Measurements from ENCODE around the gene FADD. TPM values are rescaled to one million over a fixed set of nuclear protein-coding genes. Genes with fewer than 3 reads are reported as not detected.

Gene FADD
- total RNA-seq, 1 experiment from 2014 or later = 91.0 TPM

- no peak for DNase-seq
- no peaks in the 10 kb centered on the region for H3K27me3 ChIP-seq
- no peaks in the 10 kb centered on the region for H3K36me3 ChIP-seq
- no peak overlapping the region for H3K4me3 ChIP-seq
- no peaks in the 10 kb centered on the region for H3K9me3 ChIP-seq
Observed at GRCh38 chr11:70174547-70175235, 28.4 kb upstream of the FADD start.

GRCh38 chr11:70175236-70175698, 27.8 kb upstream of the FADD start:
- Histone ChIP-seq H3K36me3 (no peaks in the 10 kb centered on the region), H3K27me3 (no peaks in the 10 kb centered on the region), H3K4me3 (no peak overlapping the region), H3K9me3 (no peaks in the 10 kb centered on the region)
- no peak for DNase-seq

- no peaks in the 10 kb centered on the region for H3K36me3 ChIP-seq
- no peaks in the 10 kb centered on the region for H3K27me3 ChIP-seq
- DNase-seq = peak; percentile 35
- no peak overlapping the region for H3K4me3 ChIP-seq
- no peaks in the 10 kb centered on the region for H3K9me3 ChIP-seq
Observed at GRCh38 chr11:70176940-70177689, 26.0 kb upstream of the FADD start.

GRCh38 chr11:70180906-70181305, 22.2 kb upstream of the FADD start:
- no peaks in the 10 kb centered on the region for H3K36me3 ChIP-seq
- DNase-seq = no peak

GRCh38 chr11:70182266-70182665, 20.8 kb upstream of the FADD start:
- no peak for DNase-seq
- Histone ChIP-seq H3K9me3 (no peaks in the 10 kb centered on the region), H3K27me3 (no peaks in the 10 kb centered on the region)

More at GRCh38 chr11:70180906-70181305, 22.2 kb upstream of the FADD start:
- Histone ChIP-seq H3K27me3 (no peaks in the 10 kb centered on the region), H3K4me3 (no peak overlapping the region), H3K9me3 (no peaks in the 10 kb centered on the region)

GRCh38 chr11:70183032-70183431, 20.1 kb upstream of the FADD start:
- H3K4me3 ChIP-seq = no peak overlapping the region
- no peaks in the 10 kb centered on the region for H3K36me3 ChIP-seq
- DNase-seq = no peak
- H3K9me3 ChIP-seq = no peaks in the 10 kb centered on the region
- no peaks in the 10 kb centered on the region for H3K27me3 ChIP-seq

More at GRCh38 chr11:70182266-70182665, 20.8 kb upstream of the FADD start:
- Histone ChIP-seq H3K36me3 (no peaks in the 10 kb centered on the region), H3K4me3 (no peak overlapping the region)

GRCh38 chr11:70183483-70184176, 19.5 kb upstream of the FADD start:
- H3K4me3 ChIP-seq = no peak overlapping the region
- H3K36me3 ChIP-seq = no peaks in the 10 kb centered on the region
- H3K9me3 ChIP-seq = no peaks in the 10 kb centered on the region
- DNase-seq = no peak
- no peaks in the 10 kb centered on the region for H3K27me3 ChIP-seq

GRCh38 chr11:70184396-70184795, 18.7 kb upstream of the FADD start:
- H3K4me3 ChIP-seq = no peak overlapping the region
- H3K9me3 ChIP-seq = no peaks in the 10 kb centered on the region
- no peaks in the 10 kb centered on the region for H3K27me3 ChIP-seq
- no peaks in the 10 kb centered on the region for H3K36me3 ChIP-seq
- no peak for DNase-seq

- H3K36me3 ChIP-seq = no peaks in the 10 kb centered on the region
- no peak for DNase-seq
Observed at GRCh38 chr11:70185348-70186055, 17.6 kb upstream of the FADD start.

GRCh38 chr11:70186420-70186819, 16.7 kb upstream of the FADD start:
- no peaks in the 10 kb centered on the region for H3K27me3 ChIP-seq
- H3K4me3 ChIP-seq = no peak overlapping the region
- no peaks in the 10 kb centered on the region for H3K36me3 ChIP-seq
- no peak for DNase-seq
- H3K9me3 ChIP-seq = no peaks in the 10 kb centered on the region

More at GRCh38 chr11:70185348-70186055, 17.6 kb upstream of the FADD start:
- Histone ChIP-seq H3K4me3 (no peak overlapping the region), H3K9me3 (no peaks in the 10 kb centered on the region), H3K27me3 (no peaks in the 10 kb centered on the region)

- Histone ChIP-seq H3K27me3 (no peaks in the 10 kb centered on the region), H3K36me3 (no peaks in the 10 kb centered on the region), H3K4me3 (no peak overlapping the region), H3K9me3 (no peaks in the 10 kb centered on the region)
- DNase-seq = no peak
Observed at GRCh38 chr11:70186936-70187335, 16.2 kb upstream of the FADD start.

GRCh38 chr11:70187771-70188170, 15.3 kb upstream of the FADD start:
- Histone ChIP-seq H3K9me3 (no peaks in the 10 kb centered on the region), H3K36me3 (no peaks in the 10 kb centered on the region), H3K27me3 (no peaks in the 10 kb centered on the region), H3K4me3 (no peak overlapping the region)
- DNase-seq = no peak

GRCh38 chr11:70189622-70190021, 13.5 kb upstream of the FADD start:
- Histone ChIP-seq H3K9me3 (no peaks in the 10 kb centered on the region), H3K27me3 (no peaks in the 10 kb centered on the region), H3K4me3 (no peak overlapping the region), H3K36me3 (no peaks in the 10 kb centered on the region)
- no peak for DNase-seq

GRCh38 chr11:70191495-70192140, 11.5 kb upstream of the FADD start:
- H3K27me3 ChIP-seq = no peaks in the 10 kb centered on the region
- peak; percentile 61 for DNase-seq
- no peaks in the 10 kb centered on the region for H3K36me3 ChIP-seq
- H3K4me3 ChIP-seq = no peak overlapping the region
- no peaks in the 10 kb centered on the region for H3K9me3 ChIP-seq

GRCh38 chr11:70192666-70193410, 10.3 kb upstream of the FADD start:
- H3K36me3 ChIP-seq = no peaks in the 10 kb centered on the region
- H3K27me3 ChIP-seq = no peaks in the 10 kb centered on the region
- H3K9me3 ChIP-seq = no peaks in the 10 kb centered on the region
- H3K4me3 ChIP-seq = no peak overlapping the region
- no peak for DNase-seq
